BLaER1 (cell line): ENCODE data around the gene TMPRSS12.

Experiments
- H3K27ac ChIP-seq: shearing (Covaris generic); formaldehyde crosslinking; 2 replicates; pipeline ENCODE4 v1.8.1; 2022
- H3K27me3 ChIP-seq: shearing (Covaris generic); formaldehyde crosslinking; 2 replicates; pipeline ENCODE4 v1.8.1; 2022
- H3K36me3 ChIP-seq: shearing (Covaris generic); formaldehyde crosslinking; 2 replicates; pipeline ENCODE4 v1.8.1; 2022
- H3K4me1 ChIP-seq: shearing (Covaris generic); formaldehyde crosslinking; 2 replicates; pipeline ENCODE4 v1.8.1; 2022
- H3K4me2 ChIP-seq: shearing (Covaris generic); formaldehyde crosslinking; 2 replicates; pipeline ENCODE4 v1.8.1; 2022
- H3K4me3 ChIP-seq: shearing (Covaris generic); formaldehyde crosslinking; 2 replicates; pipeline ENCODE4 v1.8.1; 2022
- H3K9ac ChIP-seq: shearing (Covaris generic); formaldehyde crosslinking; 2 replicates; pipeline ENCODE4 v1.8.1; 2022
- H3K9me3 ChIP-seq: shearing (Covaris generic); formaldehyde crosslinking; 2 replicates; pipeline ENCODE4 v1.8.1; 2022
- H4K20me1 ChIP-seq: shearing (Covaris generic); formaldehyde crosslinking; 2 replicates; pipeline ENCODE4 v1.8.1; 2022
- Cebpa-rat ChIP-seq: shearing (Covaris generic); IDR thresholded peaks from 2 replicates; pipeline ENCODE4 v1.8.1; 2022

TMPRSS12 gene

GRCh38 chr12:50913224-50913623, 70.5 kb downstream of the TMPRSS12 start:
- Histone ChIP-seq H4K20me1 (no peaks in the 10 kb centered on the region), H3K4me3 (no peak overlapping the region), H3K9ac (no peak overlapping the region), H3K4me1 (no peaks in the 10 kb centered on the region), H3K9me3 (peaks cover 79% of the 10 kb centered on the region), H3K27ac (no peak overlapping the region), H3K4me2 (no peak overlapping the region), H3K36me3 (peaks cover 3% of the 10 kb centered on the region; the same call in 1 of the 2 replicates), H3K27me3 (no peaks in the 10 kb centered on the region)
- no peak for TF ChIP-seq Cebpa-rat

GRCh38 chr12:50914872-50915484, 72.3 kb downstream of the TMPRSS12 start:
- H3K4me3 ChIP-seq: no peak overlapping the region
- H3K36me3 ChIP-seq: peaks cover 3% of the 10 kb centered on the region; the same call in 1 of the 2 replicates
- no peaks in the 10 kb centered on the region for H3K27me3 ChIP-seq
- TF ChIP-seq Cebpa-rat: no peak
- no peaks in the 10 kb centered on the region for H4K20me1 ChIP-seq
- no peak overlapping the region for H3K27ac ChIP-seq
- peaks cover 87% of the 10 kb centered on the region for H3K9me3 ChIP-seq
- no peaks in the 10 kb centered on the region for H3K4me1 ChIP-seq
- no peak overlapping the region for H3K4me2 ChIP-seq
- no peak overlapping the region for H3K9ac ChIP-seq

GRCh38 chr12:50916292-50916691, 73.6 kb downstream of the TMPRSS12 start:
- Histone ChIP-seq H3K9me3 (peaks cover 74% of the 10 kb centered on the region), H3K4me1 (no peaks in the 10 kb centered on the region), H4K20me1 (no peaks in the 10 kb centered on the region), H3K27ac (no peak overlapping the region), H3K9ac (no peak overlapping the region), H3K27me3 (no peaks in the 10 kb centered on the region), H3K36me3 (peaks cover 3% of the 10 kb centered on the region; the same call in 1 of the 2 replicates), H3K4me2 (no peak overlapping the region), H3K4me3 (no peak overlapping the region)
- no peak for TF ChIP-seq Cebpa-rat

GRCh38 chr12:50918584-50919316, 76.0 kb downstream of the TMPRSS12 start:
- TF ChIP-seq Cebpa-rat: no peak
- Histone ChIP-seq H3K9ac (no peak overlapping the region), H3K27ac (no peak overlapping the region), H3K4me1 (peaks cover 20% of the 10 kb centered on the region), H3K27me3 (no peaks in the 10 kb centered on the region), H3K4me3 (no peak overlapping the region), H3K4me2 (no peak overlapping the region), H3K36me3 (no peaks in the 10 kb centered on the region), H4K20me1 (no peaks in the 10 kb centered on the region), H3K9me3 (peaks cover 53% of the 10 kb centered on the region)

- Histone ChIP-seq H3K4me3 (no peak overlapping the region), H3K27ac (peak overlapping the region; percentile 86), H3K9me3 (peaks cover 12% of the 10 kb centered on the region), H3K27me3 (no peaks in the 10 kb centered on the region), H3K9ac (peak overlapping the region; percentile 43; the same call in 1 of the 2 replicates), H3K4me2 (peak overlapping the region; percentile 91), H3K4me1 (peaks cover 56% of the 10 kb centered on the region), H4K20me1 (no peaks in the 10 kb centered on the region), H3K36me3 (no peaks in the 10 kb centered on the region)
- TF ChIP-seq Cebpa-rat: no peak
Observed at GRCh38 chr12:50922820-50923219, 80.1 kb downstream of the TMPRSS12 start.

GRCh38 chr12:50923361-50924130, 80.8 kb downstream of the TMPRSS12 start:
- Histone ChIP-seq H3K9me3 (peaks cover 5% of the 10 kb centered on the region), H3K36me3 (no peaks in the 10 kb centered on the region), H4K20me1 (no peaks in the 10 kb centered on the region), H3K4me2 (peak overlapping the region; percentile 91), H3K27ac (peak overlapping the region; percentile 86), H3K27me3 (no peaks in the 10 kb centered on the region), H3K4me3 (peak overlapping the region; percentile 69), H3K4me1 (peaks cover 63% of the 10 kb centered on the region), H3K9ac (peak overlapping the region; percentile 78)
- TF ChIP-seq Cebpa-rat: no peak

- Histone ChIP-seq H4K20me1 (no peaks in the 10 kb centered on the region), H3K9ac (peak overlapping the region; percentile 78), H3K4me2 (peak overlapping the region; percentile 91), H3K27ac (peak overlapping the region; percentile 86), H3K9me3 (no peaks in the 10 kb centered on the region), H3K4me3 (peak overlapping the region; percentile 69), H3K27me3 (no peaks in the 10 kb centered on the region), H3K4me1 (peaks cover 69% of the 10 kb centered on the region), H3K36me3 (no peaks in the 10 kb centered on the region)
- TF ChIP-seq Cebpa-rat: no peak
Observed at GRCh38 chr12:50924131-50924438, 81.4 kb downstream of the TMPRSS12 start.

- H4K20me1 ChIP-seq: no peaks in the 10 kb centered on the region
- H3K27me3 ChIP-seq: no peaks in the 10 kb centered on the region
- H3K9me3 ChIP-seq: no peaks in the 10 kb centered on the region
- H3K4me1 ChIP-seq: peaks cover 69% of the 10 kb centered on the region
- H3K36me3 ChIP-seq: no peaks in the 10 kb centered on the region
- peak overlapping the region; percentile 78 for H3K9ac ChIP-seq
- H3K27ac ChIP-seq: peak overlapping the region; percentile 86
- H3K4me2 ChIP-seq: peak overlapping the region; percentile 91
- no peak for TF ChIP-seq Cebpa-rat
- peak overlapping the region; percentile 69 for H3K4me3 ChIP-seq
Observed at GRCh38 chr12:50924439-50925341, 82.0 kb downstream of the TMPRSS12 start.

- Histone ChIP-seq H4K20me1 (no peaks in the 10 kb centered on the region), H3K27ac (peak overlapping the region; percentile 66), H3K9me3 (no peaks in the 10 kb centered on the region), H3K4me2 (peak overlapping the region; percentile 91), H3K4me3 (peak overlapping the region; percentile 69), H3K27me3 (no peaks in the 10 kb centered on the region), H3K36me3 (peaks cover 2% of the 10 kb centered on the region), H3K4me1 (peaks cover 69% of the 10 kb centered on the region), H3K9ac (peak overlapping the region; percentile 78)
- TF ChIP-seq Cebpa-rat: no peak
Observed at GRCh38 chr12:50925342-50925651, 82.6 kb downstream of the TMPRSS12 start.
